H9 (cell line): Measurements from ENCODE around the gene LIMA1. TPM values are rescaled to one million over a fixed set of nuclear protein-coding genes. Genes with fewer than 3 reads are reported as not detected.

ENCODE experiments used
- DNase-seq: peaks from one replicate; pipeline ENCODE4 v3.0.0-alpha.2; 2017
- H2AFZ ChIP-seq: one replicate; pipeline ENCODE4 v1.6.1; 2013; ENCODE audit warnings: mild to moderate bottlenecking, low read length, control low read depth, moderate library complexity
- H2AK5ac ChIP-seq: 2 replicates; pipeline ENCODE4 v1.6.1; 2013; ENCODE audit warnings: low read length, control low read depth, mixed read lengths; ENCODE audit not compliant: insufficient read length
- H2BK120ac ChIP-seq: one replicate; pipeline ENCODE4 v1.6.1; 2013; ENCODE audit warnings: low read depth, mild to moderate bottlenecking, low read length, control low read depth, inconsistent platforms; ENCODE audit not compliant: poor library complexity, severe bottlenecking
- H2BK12ac ChIP-seq: 2 replicates; pipeline ENCODE4 v1.6.1; 2013; ENCODE audit warnings: low read length, control low read depth, mixed read lengths, low read depth; ENCODE audit not compliant: insufficient read length
- H2BK15ac ChIP-seq: 2 replicates; pipeline ENCODE4 v1.6.1; 2013; ENCODE audit warnings: low read depth, low read length, control low read depth
- H2BK20ac ChIP-seq: one replicate; pipeline ENCODE4 v1.6.1; 2013; ENCODE audit warnings: low read depth, mild to moderate bottlenecking, low read length, control low read depth, inconsistent platforms; ENCODE audit not compliant: poor library complexity, severe bottlenecking
- H2BK5ac ChIP-seq: 2 replicates; pipeline ENCODE4 v1.6.1; 2013; ENCODE audit warnings: low read length, control low read depth, mixed read lengths; ENCODE audit not compliant: insufficient read length
- H3K14ac ChIP-seq: 2 replicates; pipeline ENCODE4 v1.6.1; 2013; ENCODE audit warnings: low read length, control low read depth; ENCODE audit not compliant: insufficient read depth
- H3K18ac ChIP-seq: 2 replicates; pipeline ENCODE4 v1.6.1; 2013; ENCODE audit warnings: low read depth, mild to moderate bottlenecking, mixed read lengths, low read length, control low read depth; ENCODE audit not compliant: insufficient read length
- H3K23ac ChIP-seq: 2 replicates; pipeline ENCODE4 v1.6.1; 2013; ENCODE audit warnings: low read length, control low read depth, mixed read lengths, low read depth; ENCODE audit not compliant: insufficient read length
- H3K23me2 ChIP-seq: 2 replicates; pipeline ENCODE4 v1.6.1; 2013; ENCODE audit warnings: low read depth, mild to moderate bottlenecking, mixed read lengths, low read length, control low read depth; ENCODE audit not compliant: insufficient read length, poor library complexity, severe bottlenecking
- H3K27ac ChIP-seq: 2 replicates; pipeline ENCODE4 v1.5.1; 2013; ENCODE audit warnings: low read length, control low read depth, mixed read lengths, low read depth; ENCODE audit not compliant: insufficient read length
- H3K27me3 ChIP-seq: 2 replicates; pipeline ENCODE4 v1.6.1; 2013; ENCODE audit warnings: low read length, control low read depth, inconsistent platforms; ENCODE audit not compliant: insufficient read depth
- H3K4ac ChIP-seq: 2 replicates; pipeline ENCODE4 v1.6.1; 2013; ENCODE audit warnings: low read depth, mild to moderate bottlenecking, control low read depth, inconsistent platforms, low read length, moderate library complexity
- H3K4me1 ChIP-seq: 2 replicates; pipeline ENCODE4 v1.6.1; 2013; ENCODE audit warnings: low read length, control low read depth, inconsistent platforms; ENCODE audit not compliant: insufficient read depth
- H3K4me2 ChIP-seq: 2 replicates; pipeline ENCODE4 v1.6.1; 2013; ENCODE audit warnings: low read length, control low read depth, mixed read lengths; ENCODE audit not compliant: insufficient read length, insufficient read depth
- H3K56ac ChIP-seq: 2 replicates; pipeline ENCODE4 v1.6.1; 2013; ENCODE audit warnings: low read depth, mild to moderate bottlenecking, mixed read lengths, low read length, control low read depth; ENCODE audit not compliant: insufficient read length
- H3K79me1 ChIP-seq: 2 replicates; pipeline ENCODE4 v1.6.1; 2013; ENCODE audit warnings: low read depth, mild to moderate bottlenecking, moderate library complexity, low read length, control low read depth, inconsistent platforms; ENCODE audit not compliant: insufficient read depth, poor library complexity, severe bottlenecking
- H3K79me2 ChIP-seq: 2 replicates; pipeline ENCODE4 v1.6.1; 2013; ENCODE audit warnings: low read length, control low read depth, inconsistent platforms; ENCODE audit not compliant: insufficient read depth
- H3K9ac ChIP-seq: 2 replicates; pipeline ENCODE4 v1.6.1; 2013; ENCODE audit warnings: low read length, control low read depth, mixed read lengths; ENCODE audit not compliant: insufficient read length; ENCODE audit errors: extremely low read depth
- H3K9me3 ChIP-seq: one replicate; pipeline ENCODE4 v1.6.1; 2013; ENCODE audit warnings: low read depth, low read length, inconsistent platforms; ENCODE audit not compliant: control insufficient read depth
- H3T11ph ChIP-seq: one replicate; pipeline ENCODE4 v1.6.1; 2013; ENCODE audit warnings: mild to moderate bottlenecking, low read length, control low read depth, inconsistent platforms
- H4K20me1 ChIP-seq: one replicate; pipeline ENCODE4 v1.6.1; 2013; ENCODE audit not compliant: control insufficient read depth, insufficient read length, insufficient read depth
- H4K5ac ChIP-seq: 2 replicates; pipeline ENCODE4 v1.6.1; 2013; ENCODE audit warnings: low read depth, mild to moderate bottlenecking, mixed read lengths, low read length, control low read depth; ENCODE audit not compliant: insufficient read length
- H4K8ac ChIP-seq: replicated peaks from 2 replicates; pipeline ENCODE4 v1.6.1; 2013; ENCODE audit warnings: low read length, control low read depth, mixed read lengths, low read depth; ENCODE audit not compliant: insufficient read length
- H4K91ac ChIP-seq: 2 replicates; pipeline ENCODE4 v1.6.1; 2013; ENCODE audit warnings: low read depth, mild to moderate bottlenecking, moderate library complexity, mixed read lengths, low read length, control low read depth; ENCODE audit not compliant: insufficient read length
- H3K27ac Mint-ChIP-seq, 3 experiments: 2 replicates in 2 of 3; 3 replicates in 1 of 3; pipeline ENCODE4 v1.8.0; 2020 to 2021; ENCODE audit warnings: mixed read lengths in 3 of 3, mild to moderate bottlenecking in 1 of 3, moderate library complexity in 1 of 3
- H3K27me3 Mint-ChIP-seq: 2 replicates; pipeline ENCODE4 v1.8.0; 2021; ENCODE audit warnings: low read depth, mild to moderate bottlenecking, moderate library complexity, mixed read lengths
- H3K36me3 Mint-ChIP-seq, 3 experiments: 2 replicates in 2 of 3; 3 replicates in 1 of 3; pipeline ENCODE4 v1.8.0; 2020 to 2021; ENCODE audit warnings: low read depth in 3 of 3, mixed read lengths in 3 of 3; ENCODE audit not compliant: insufficient read depth in 1 of 3
- H3K4me1 Mint-ChIP-seq, 2 experiments: 2 replicates each; pipeline ENCODE4 v1.8.0; 2020; ENCODE audit warnings: mixed read lengths in 2 of 2
- H3K4me3 Mint-ChIP-seq, 2 experiments: 2 replicates in 1 of 2; 3 replicates in 1 of 2; pipeline ENCODE4 v1.8.0; 2020 to 2021; ENCODE audit warnings: mild to moderate bottlenecking in 2 of 2, mixed read lengths in 2 of 2, moderate library complexity in 1 of 2
- H3K9me3 Mint-ChIP-seq, 2 experiments: 2 replicates in 1 of 2; 3 replicates in 1 of 2; pipeline ENCODE4 v1.8.0; 2020; ENCODE audit warnings: mild to moderate bottlenecking in 2 of 2, mixed read lengths in 2 of 2, moderate library complexity in 1 of 2
- CTCF ChIP-seq: fragments of 200-600 bp; sonication (generic); conservative IDR thresholded peaks from 3 replicates; pipeline ENCODE4 v1.8.0; 2021; ENCODE audit warnings: antibody characterized with exemption, mild to moderate bottlenecking
- WGBS: extraction: QIAGEN DNeasy Blood & Tissue Kit; methylation state at CpG from one replicate; pipeline ENCODE4 v1.1.7; 2013; ENCODE audit warnings: missing lambda C conversion rate, low lambda C conversion rate, mixed read lengths; ENCODE audit not compliant: insufficient read length; ENCODE audit errors: extremely low coverage; 5-methylcytosine and 5-hydroxymethylcytosine counted together
- total RNA-seq: library from RNA; stranded (reverse); gene quantifications from 2 replicates; pipeline ENCODE4 v1.2.1, GENCODE V29; 2021

Gene LIMA1
- total RNA-seq, 1 experiment from 2014 or later: 40.8 TPM

- Histone ChIP-seq H2BK5ac (no peak overlapping the region), H3K14ac (no peak overlapping the region), H4K20me1 (peaks cover 2% of the 10 kb centered on the region), H2BK120ac (no peak overlapping the region), H2AK5ac (no peak overlapping the region), H3K23ac (no peak overlapping the region), H3K27ac (no peak overlapping the region), H3K18ac (no peak overlapping the region), H3K9ac (no peak overlapping the region), H3K4me1 (no peaks in the 10 kb centered on the region), H3K27me3 (no peaks in the 10 kb centered on the region), H4K5ac (no peak overlapping the region), H2BK20ac (no peak overlapping the region), H3K56ac (no peak overlapping the region), H3K79me2 (0 out of 2 replicates have a peak, but pooled peaks cover 2% of the 10 kb centered on the region), H2BK15ac (no peak overlapping the region), H2BK12ac (no peak overlapping the region), H4K8ac (no peak overlapping the region), H3K79me1 (no peaks in the 10 kb centered on the region), H3K9me3 (no peaks in the 10 kb centered on the region), H3T11ph (no peak overlapping the region), H3K4ac (no peak overlapping the region), H4K91ac (no peak overlapping the region), H3K23me2 (no peaks in the 10 kb centered on the region), H2AFZ (no peak overlapping the region), H3K4me2 (no peak overlapping the region)
- Mint-ChIP-seq H3K36me3 (peaks cover 6 to 25% (median 10%) of the 10 kb centered on the region in 3 experiments; a peak in 6 of 7 replicates), H3K4me1 (peaks cover 8 to 23% of the 10 kb centered on the region in 2 experiments), H3K9me3 (no peaks in the 10 kb centered on the region), H3K27me3 (no peaks in the 10 kb centered on the region), H3K4me3 (no peak overlapping the region), H3K27ac (no peak overlapping the region)
- TF ChIP-seq CTCF: no peak
- no peak for DNase-seq
- no CpG with 5 or more reads among the region's 6 CpGs for WGBS
These were observed 97.2 kb downstream of the LIMA1 start for GRCh38 chr12:50185970-50186663.
